Measurements from ENCODE around the gene RBBP8NL.

- TF ChIP-seq CTCF (IDR thresholded peaks at IDR 0.05) (no peak), POLR2A (IDR thresholded peaks at IDR 0.05) (no peak)
These were observed 20.6 kb downstream of the RBBP8NL start for GRCh38 chr20:62406635-62407176.
